GM12891 (cell line): ENCODE measurements around the gene MYLIP.
A peak's percentile ranks its signal among the peaks of the same experiment; 100 is the strongest.

Source experiments
- DNase-seq: peaks from one replicate; pipeline ENCODE4 v3.0.0; 2011; ENCODE audit warnings: low spot score; ENCODE audit not compliant: insufficient read length
- FAIRE-seq: peaks from 2 replicates; lab custom pipeline; 2011; peaks lifted over from hg19 to GRCh38; lab: Jason Lieb, UNC
- PAX5 ChIP-seq: IDR thresholded peaks from 2 replicates; pipeline ENCODE4 v1.6.1; 2011; ENCODE audit warnings: low read length, moderate library complexity, mild to moderate bottlenecking; ENCODE audit not compliant: insufficient read depth, severe bottlenecking
- POLR2A ChIP-seq: IDR thresholded peaks from 2 replicates; pipeline ENCODE4 v1.6.1; 2011; ENCODE audit warnings: low read depth, low read length, control low read depth
- POLR2AphosphoS5 ChIP-seq: IDR thresholded peaks from 2 replicates; pipeline ENCODE4 v1.6.1; 2011; ENCODE audit warnings: low read depth, low read length, control low read depth
- POU2F2 ChIP-seq: IDR thresholded peaks from 2 replicates; pipeline ENCODE4 v1.6.1; 2011; ENCODE audit warnings: low read depth, mild to moderate bottlenecking, control low read depth, low read length, moderate library complexity
- SPI1 ChIP-seq: IDR thresholded peaks from 2 replicates; pipeline ENCODE4 v1.6.1; 2011; ENCODE audit warnings: low read depth, low read length, control low read depth
- TAF1 ChIP-seq: IDR thresholded peaks from 2 replicates; pipeline ENCODE4 v1.6.1; 2011; ENCODE audit warnings: low read depth, low read length, control low read depth

The MYLIP gene

GRCh38 chr6:16126861-16127260, 2.0 kb upstream of the MYLIP start:
- FAIRE-seq (no peak), DNase-seq (no peak)
- TF ChIP-seq POLR2A (no peak), TAF1 (no peak), POU2F2 (no peak), PAX5 (no peak), SPI1 (no peak), POLR2AphosphoS5 (no peak)

- DNase-seq (no peak), FAIRE-seq (no peak)
- no peak for TF ChIP-seq TAF1
- TF ChIP-seq POLR2AphosphoS5, result no peak
- TF ChIP-seq POLR2A, result no peak
- no peak for TF ChIP-seq SPI1
- no peak for TF ChIP-seq POU2F2
- TF ChIP-seq PAX5, result no peak
These were observed 1.4 kb upstream of the MYLIP start for GRCh38 chr6:16127471-16127870.

GRCh38 chr6:16129623-16130401, 926 bp downstream of the MYLIP start:
- TF ChIP-seq POU2F2 (no peak), SPI1 (no peak), POLR2A (no peak), PAX5 (no peak), POLR2AphosphoS5 (no peak), TAF1 (no peak; the same call in 1 of the 2 replicates)
- no peak for DNase-seq
- peak; percentile 80 for FAIRE-seq

DNA sequence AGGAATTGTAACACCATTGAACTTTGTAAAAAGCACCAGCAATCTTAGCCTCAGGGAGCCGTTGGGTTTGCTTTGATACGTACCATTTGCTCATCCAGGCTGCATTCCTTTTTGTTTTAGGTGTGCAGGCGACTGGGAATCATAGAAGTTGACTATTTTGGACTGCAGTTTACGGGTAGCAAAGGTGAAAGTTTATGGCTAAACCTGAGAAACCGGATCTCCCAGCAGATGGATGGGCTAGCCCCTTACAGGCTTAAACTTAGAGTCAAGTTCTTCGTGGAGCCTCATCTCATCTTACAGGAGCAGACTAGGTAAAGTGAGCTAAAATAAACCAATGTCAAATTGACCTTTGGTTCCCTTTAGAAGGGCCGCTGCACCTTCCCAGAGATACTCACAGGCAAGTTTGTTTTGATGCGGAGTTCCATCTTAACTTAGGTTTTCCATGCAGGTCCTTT, 1.6 kb downstream of the MYLIP start:
- TF ChIP-seq PAX5 (no peak), SPI1 (no peak), TAF1 (no peak), POU2F2 (no peak), POLR2AphosphoS5 (no peak), POLR2A (no peak)
- FAIRE-seq, result no peak
- no peak for DNase-seq

- TF ChIP-seq PAX5 (no peak), POLR2AphosphoS5 (0 out of 2 replicates have a peak, but pooled peaks have one; percentile 39), TAF1 (no peak), SPI1 (peak; percentile 73)
- FAIRE-seq (peak; percentile 83), DNase-seq (peak; percentile 20)
These were observed 2.1 kb downstream of the MYLIP start for GRCh38 chr6:16130932-16131387.

DNA sequence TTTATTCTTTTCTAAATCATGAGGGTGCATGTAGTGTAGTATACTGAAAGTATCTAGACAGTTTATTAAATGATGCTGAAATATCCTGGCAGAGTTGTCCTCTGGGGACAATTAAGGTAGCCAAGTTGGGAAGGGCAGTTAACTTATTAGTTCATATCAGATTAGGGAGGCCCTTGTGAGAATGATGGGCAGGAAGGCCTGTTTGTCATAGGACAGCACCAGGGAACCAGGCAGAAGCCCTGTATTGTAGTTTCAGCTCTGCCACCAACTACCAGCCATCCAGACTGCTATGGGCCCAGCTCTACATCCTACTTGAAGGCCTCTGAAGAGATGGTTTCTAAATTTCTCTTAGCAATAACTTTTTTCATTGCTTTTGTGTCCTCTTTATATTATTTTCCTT, 4.0 kb downstream of the MYLIP start:
- TF ChIP-seq POU2F2 (no peak), POLR2AphosphoS5 (no peak)
- FAIRE-seq (peak; percentile 54), DNase-seq (no peak)

- DNase-seq (no peak), FAIRE-seq (no peak)
- TF ChIP-seq TAF1 (no peak), POU2F2 (no peak), POLR2A (no peak), POLR2AphosphoS5 (no peak), PAX5 (no peak), SPI1 (no peak)
These were observed 5.5 kb downstream of the MYLIP start for GRCh38 chr6:16134430-16134829.

- FAIRE-seq (no peak), DNase-seq (no peak)
- no peak for TF ChIP-seq POLR2AphosphoS5
- TF ChIP-seq POU2F2, result no peak
- TF ChIP-seq PAX5, result no peak
- no peak for TF ChIP-seq SPI1
- no peak for TF ChIP-seq TAF1
- no peak for TF ChIP-seq POLR2A
These were observed 6.2 kb downstream of the MYLIP start for GRCh38 chr6:16135066-16135465.

DNA sequence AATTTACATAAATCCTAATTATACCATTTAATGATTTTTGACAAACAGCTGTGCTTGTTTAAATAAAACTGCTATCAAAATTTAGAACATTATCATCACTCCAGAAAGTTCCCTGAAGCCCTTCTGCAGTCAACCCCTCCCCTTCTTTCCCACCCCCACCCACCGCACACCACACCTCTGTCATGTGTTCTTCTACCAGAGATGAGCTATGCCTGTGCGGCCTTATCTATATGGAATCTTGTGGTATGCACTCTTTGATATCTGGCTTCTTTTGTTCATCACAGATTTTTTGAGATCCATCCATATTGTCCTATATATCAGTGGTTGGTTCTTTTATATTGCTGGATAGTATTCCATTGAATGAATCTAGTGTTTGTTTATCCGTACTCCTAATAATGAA, 7.2 kb downstream of the MYLIP start:
- DNase-seq, result no peak
- TF ChIP-seq TAF1 (no peak), PAX5 (no peak), POLR2A (no peak), POLR2AphosphoS5 (no peak), POU2F2 (no peak), SPI1 (no peak)
- no peak for FAIRE-seq

DNA sequence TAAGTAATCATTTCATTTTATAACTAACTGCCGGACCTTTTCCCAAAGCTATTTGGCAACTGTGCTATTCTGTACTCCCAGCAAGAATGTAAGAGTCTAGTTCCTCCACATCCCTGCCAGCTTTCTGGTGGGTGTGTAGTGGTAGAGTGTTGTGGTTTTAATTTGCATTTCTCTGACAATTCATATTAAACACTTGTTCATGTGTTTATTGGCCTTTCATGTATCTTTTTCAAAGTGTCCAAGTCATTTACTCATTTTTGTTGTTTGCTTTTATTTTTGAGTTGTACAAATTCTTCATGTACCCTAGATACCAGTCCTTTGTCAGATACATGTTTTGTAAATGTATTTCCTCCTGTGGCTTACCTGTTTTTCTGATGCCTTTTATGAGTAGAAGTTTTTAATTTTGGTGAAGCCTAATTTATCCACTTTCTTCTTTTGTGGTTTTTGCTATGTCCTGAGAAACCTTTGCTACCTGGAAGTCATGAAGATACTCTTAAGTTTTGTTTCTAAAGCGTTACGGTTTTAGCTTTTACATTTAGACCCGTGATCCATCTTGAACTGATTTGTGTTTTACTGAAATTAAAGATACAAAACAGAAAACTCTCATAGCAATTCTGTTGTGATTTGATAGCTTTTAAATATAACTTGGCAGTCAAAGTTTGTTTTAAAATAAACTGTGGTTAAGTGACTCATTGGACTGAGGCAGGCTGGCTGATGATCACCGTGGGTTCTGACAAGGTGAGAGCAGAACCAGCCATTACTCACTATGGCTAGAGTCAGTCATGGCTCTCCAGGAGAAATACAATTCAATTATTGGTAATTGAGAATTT, 8.0 kb downstream of the MYLIP start:
- TF ChIP-seq TAF1 (no peak), POLR2A (no peak), POU2F2 (peak; percentile 39; the same call in 1 of the 2 replicates), SPI1 (no peak), PAX5 (no peak), POLR2AphosphoS5 (no peak)
- FAIRE-seq (peak; percentile 52), DNase-seq (no peak)
